GM12878 (cell line): Measurements from ENCODE around the gene METTL23. TPM values are rescaled to one million over a fixed set of nuclear protein-coding genes. Genes with fewer than 3 reads are reported as not detected.

ENCODE experiments used
- ATAC-seq: fragments of 200-7000 bp; cut with Tn5 transposase; 3 replicates; pipeline ENCODE4 v1.9.1; 2020; ENCODE audit warnings: mild to moderate bottlenecking, moderate library complexity
- BruUV-seq: library from RNA; stranded (reverse); fragments of 400-500 nt; replicated peaks from 2 replicates; lab custom pipeline; 2021; lab: Mats Ljungman, UMichigan
- CTCF ChIA-PET: fragments of 300-600 bp; sonication (Branson Sonifier 250); formaldehyde crosslinking; extraction: SDS; loops from one replicate; lab custom pipeline; 2021; ENCODE audit warnings: inconsistent platforms; lab: Yijun Ruan, JAX
- POLR2A ChIA-PET: fragments of 350-600 bp; formaldehyde crosslinking; extraction: SDS; loops from one replicate; lab custom pipeline; 2021; ENCODE audit warnings: inconsistent platforms; lab: Charles Lee
- RAD21 ChIA-PET: fragments of 300-600 bp; sonication (Branson Sonifier 250); formaldehyde crosslinking; loops from one replicate; lab custom pipeline; 2023; ENCODE audit warnings: antibody characterized with exemption; ENCODE audit not compliant: unreplicated experiment; lab: Charles Lee
- SMC1A ChIA-PET: fragments of 300-600 bp; sonication (Branson Sonifier 250); formaldehyde crosslinking; loops from one replicate; lab custom pipeline; 2023; ENCODE audit not compliant: unreplicated experiment, uncharacterized antibody; lab: Charles Lee
- DNase-seq: peaks from one replicate; pipeline ENCODE4 v3.0.0-alpha.2; 2011; ENCODE audit warnings: low read depth, low spot score
- FAIRE-seq: peaks from 3 replicates; lab custom pipeline; 2011; peaks lifted over from hg19 to GRCh38; lab: Jason Lieb, UNC
- H2AFZ ChIP-seq: 2 replicates; pipeline ENCODE4 v1.6.0; 2011; ENCODE audit warnings: low read depth, low read length, control low read depth; ENCODE audit not compliant: control insufficient read depth
- H3K27ac ChIP-seq: 2 replicates; pipeline ENCODE4 v1.5.1; 2011; ENCODE audit warnings: control low read depth; ENCODE audit not compliant: control insufficient read depth, insufficient read depth
- H3K27me3 ChIP-seq, 2 experiments: replicated peaks in 1 of 2; 2 replicates each; pipeline versions ENCODE4 v1.6.0 to v1.6.1; 2011; ENCODE audit warnings: low read length in 1 of 2; ENCODE audit not compliant: control insufficient read depth in 2 of 2, insufficient read depth in 2 of 2
- H3K36me3 ChIP-seq, 2 experiments: 2 replicates each; pipeline ENCODE4 v1.5.1; 2011; ENCODE audit warnings: low read length in 1 of 2; ENCODE audit not compliant: control insufficient read depth in 2 of 2, insufficient read depth in 2 of 2
- H3K4me1 ChIP-seq: 2 replicates; pipeline ENCODE4 v1.6.1; 2011; ENCODE audit warnings: mild to moderate bottlenecking, low read length, moderate library complexity, mixed read lengths; ENCODE audit not compliant: control insufficient read depth, insufficient read depth
- H3K4me2 ChIP-seq: 2 replicates; pipeline ENCODE4 v1.6.0; 2011; ENCODE audit warnings: control low read depth; ENCODE audit not compliant: control insufficient read depth, insufficient read depth
- H3K4me3 ChIP-seq: fragments of 200-600 bp; sonication (generic); 2 replicates; pipeline ENCODE4 v1.5.1; 2016
- H3K79me2 ChIP-seq: 2 replicates; pipeline ENCODE4 v1.6.0; 2011; ENCODE audit warnings: low read length; ENCODE audit not compliant: control insufficient read depth, insufficient read depth
- H3K9ac ChIP-seq: 2 replicates; pipeline ENCODE4 v1.8.0; 2011; ENCODE audit warnings: low read length, control low read depth, mixed read lengths; ENCODE audit not compliant: control insufficient read depth, insufficient read depth
- H3K9me3 ChIP-seq: replicated peaks from 3 replicates; pipeline ENCODE4 v1.5.1; 2011; ENCODE audit warnings: mild to moderate bottlenecking, low read length; ENCODE audit not compliant: control insufficient read depth, insufficient read depth
- H4K20me1 ChIP-seq: 2 replicates; pipeline ENCODE4 v1.6.0; 2011; ENCODE audit not compliant: control insufficient read depth, insufficient read depth
- FOXK2 ChIP-seq: fragments of 450-650 bp; IDR thresholded peaks from 2 replicates; pipeline ENCODE4 v1.6.1; 2017; ENCODE audit warnings: mild to moderate bottlenecking, moderate library complexity
- MYB ChIP-seq: fragments of 150-350 bp; IDR thresholded peaks from 2 replicates; pipeline ENCODE4 v1.6.1; 2014; ENCODE audit warnings: mild to moderate bottlenecking, low read depth, low read length, borderline replicate concordance
- NR2F1 ChIP-seq: fragments of 450-650 bp; conservative IDR thresholded peaks from 2 replicates; pipeline ENCODE4 v1.6.1; 2017; ENCODE audit warnings: mild to moderate bottlenecking
- RCOR1 ChIP-seq: conservative IDR thresholded peaks from 2 replicates; pipeline ENCODE4 v1.6.1; 2012; ENCODE audit warnings: low read depth, low read length, improper control_type of control experiment
- RUNX3 ChIP-seq: IDR thresholded peaks from 2 replicates; pipeline ENCODE4 v1.6.1; 2012; ENCODE audit warnings: low read length, inconsistent platforms
- ZNF384 ChIP-seq: IDR thresholded peaks from 2 replicates; pipeline ENCODE4 v1.6.1; 2012; ENCODE audit warnings: low read depth, mild to moderate bottlenecking, low read length, improper control_type of control experiment, borderline replicate concordance
- WGBS: methylation state at CpG from one replicate; pipeline ENCODE4 v1.1.6; 2016; ENCODE audit warnings: low lambda C conversion rate; ENCODE audit not compliant: insufficient replicate concordance, insufficient coverage; ENCODE audit errors: missing lambda C conversion rate; 5-methylcytosine and 5-hydroxymethylcytosine counted together
- in situ Hi-C: fragments of 300-500 bp; cut with MboI; formaldehyde crosslinking; loops from 9 replicates; pipeline ENCODE4 v1.14.3; 2018; ENCODE audit warnings: mixed read lengths
- intact Hi-C: fragments of 100-400 bp; cut with micrococcal nuclease; formaldehyde crosslinking; loops from one replicate; pipeline ENCODE4 v1.14.2; 2022; ENCODE audit not compliant: unreplicated experiment
- polyA plus RNA-seq, 11 experiments: library from polyadenylated mRNA; depleted of rRNA in 4 of 11; unstranded in 6 of 11; stranded (reverse) in 5 of 11; fragments of >200 nt; fragmentation: Nextera tagmentation in 4 of 11; fragmentation: Illumina TruSeq in 1 of 11; extraction: Ambion mirVana in 4 of 11; extraction: Trizol in 1 of 11; gene quantifications; 1 replicate in 1 of 11; 2 replicates in 10 of 11; pipeline versions ENCODE4 v1.2.1 to v1.2.3, GENCODE V29; 2011 to 2016; ENCODE audit warnings: inconsistent platforms in 2 of 11, missing spikeins in 2 of 11, low read depth in 1 of 11
- total RNA-seq, 4 experiments: library from RNA; depleted of rRNA in 3 of 4; stranded (reverse); fragments of >200 nt in 3 of 4; fragmentation: Illumina TruSeq in 1 of 4; extraction: Trizol in 1 of 4; gene quantifications; 2 replicates each; pipeline versions ENCODE4 v1.2.1 to v1.2.3, GENCODE V29; 2013 to 2021

The METTL23 gene
- total and polyA plus RNA-seq, 10 of the 15 experiments (the other 5 are each of a cell fraction or from before 2014, with no cell fraction given), result 25.6 to 61.5 (median 30.9) TPM

DNA sequence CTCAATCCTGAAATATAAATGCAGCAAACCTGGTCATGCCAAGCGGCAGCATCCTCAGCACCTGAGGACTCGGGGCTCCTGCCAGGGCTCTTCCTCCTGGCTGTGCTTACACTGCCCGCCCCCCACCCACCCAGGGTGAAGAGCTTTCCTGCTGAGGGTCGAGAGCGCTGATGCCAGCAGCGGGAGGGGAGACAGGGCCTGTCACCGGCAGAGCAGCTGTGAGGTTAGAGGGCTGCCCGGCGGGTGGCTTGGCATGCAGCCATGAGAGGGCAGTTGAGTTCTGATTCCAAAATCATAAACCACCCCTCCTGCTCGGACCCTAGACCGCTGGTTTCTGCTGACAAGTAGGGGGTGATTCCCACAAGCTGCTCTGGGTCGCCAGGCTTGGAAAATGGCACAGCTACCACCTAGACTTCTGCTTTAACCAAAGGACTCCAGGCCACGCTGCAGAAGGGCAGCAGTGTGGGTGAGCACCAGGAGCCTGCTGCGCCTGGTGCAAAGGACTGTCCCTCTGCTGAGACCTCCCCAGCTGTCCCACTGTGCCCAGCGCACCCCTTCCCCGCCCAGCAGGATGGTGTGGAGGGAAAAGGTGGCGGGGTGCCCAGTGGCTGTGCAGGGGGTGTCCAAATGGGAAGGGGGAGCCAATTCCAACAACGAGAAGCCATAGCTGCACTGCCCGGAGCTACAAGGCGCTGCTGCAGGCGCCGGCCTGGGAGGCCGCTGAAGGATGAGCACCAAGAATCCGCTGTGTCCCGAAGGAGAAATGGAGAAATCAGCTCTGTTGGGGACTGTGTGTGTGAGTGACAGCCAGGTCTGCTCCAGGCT lies 42.5 kb upstream of the METTL23 start:
- Histone ChIP-seq H3K4me1 (no peaks in the 10 kb centered on the region), H3K4me3 (no peak overlapping the region), H2AFZ (no peak overlapping the region), H3K4me2 (no peak overlapping the region)
- FAIRE-seq (no peak), ATAC-seq (no peak)
- CTCF ChIA-PET, result interaction anchor here (1.0 to 3.9 kb wide), 3 partner anchors 29 to 89 kb away, joined by 3 to 37 read pairs (median 9); no protein-coding TSS in a partner anchor
- in situ Hi-C loops, result loop anchor here (5.0 kb wide), 1 partner anchor 162 kb away; no protein-coding TSS in a partner anchor
- 46% methylated on average over 25 of the region's 25 CpGs for WGBS
- TF ChIP-seq FOXK2, result no peak
- TF ChIP-seq, all 136 proteins: peak for 0
- Histone ChIP-seq H3K27me3 (peaks cover 0 to 1% of the 10 kb centered on the region in 2 experiments; a peak in 2 of 4 replicates), H3K9ac (no peak overlapping the region), H3K79me2 (no peaks in the 10 kb centered on the region), H3K27ac (no peak overlapping the region), H3K36me3 (no peaks in the 10 kb centered on the region), H4K20me1 (no peaks in the 10 kb centered on the region), H3K9me3 (no peaks in the 10 kb centered on the region)
- no TSS peak for BruUV-seq
- POLR2A ChIA-PET, result no interaction called here
- SMC1A ChIA-PET, result no interaction called here
- intact Hi-C loops, result no loop called here
- no peak for DNase-seq
- RAD21 ChIA-PET, result no interaction called here

DNA sequence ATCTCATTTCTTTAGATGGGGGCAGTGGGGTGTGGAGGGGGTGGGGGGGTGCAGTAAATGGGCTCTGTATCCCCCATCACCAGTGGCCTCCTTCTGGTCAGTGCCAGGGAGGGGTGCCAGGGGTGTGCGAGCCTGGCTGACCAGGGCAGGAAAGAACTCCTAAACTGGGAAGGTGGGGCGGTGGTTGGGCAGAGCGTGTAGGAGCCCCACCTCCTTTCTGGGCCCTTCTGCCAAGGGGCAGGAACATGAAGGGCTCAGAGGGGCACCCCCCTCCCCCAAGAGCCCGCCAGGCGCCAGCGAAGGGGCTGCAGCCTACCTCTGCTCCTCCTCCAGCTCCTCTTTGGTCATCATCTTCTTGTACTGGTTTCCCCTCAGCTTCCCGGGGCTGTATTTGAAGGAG lies 41.9 kb upstream of the METTL23 start:
- Histone ChIP-seq H3K4me1 (no peaks in the 10 kb centered on the region), H2AFZ (no peak overlapping the region), H3K27me3 (peaks cover 0 to 1% of the 10 kb centered on the region in 2 experiments; a peak in 2 of 4 replicates), H3K9me3 (no peaks in the 10 kb centered on the region), H3K4me2 (no peak overlapping the region), H3K79me2 (no peaks in the 10 kb centered on the region)
- in situ Hi-C loops, result loop anchor here (5.0 kb wide), 1 partner anchor 162 kb away; no protein-coding TSS in a partner anchor
- ChIA-PET POLR2A (no interaction called here), RAD21 (no interaction called here)
- no peak for ATAC-seq
- TF ChIP-seq RCOR1 (no peak), ZNF384 (no peak), MYB (no peak), RUNX3 (no peak), NR2F1 (no peak)
- TF ChIP-seq, all 136 proteins: peak for 0
- no peak overlapping the region for H3K27ac ChIP-seq
- no peaks in the 10 kb centered on the region for H4K20me1 ChIP-seq
- DNase-seq (no peak), FAIRE-seq (no peak)
- H3K4me3 ChIP-seq, result no peak overlapping the region
- no peak overlapping the region for H3K9ac ChIP-seq
- ChIA-PET SMC1A (no interaction called here), CTCF (interaction anchor here (1.0 to 3.0 kb wide), 2 partner anchors 29 to 90 kb away, joined by 3 to 9 read pairs; no protein-coding TSS in a partner anchor)
- BruUV-seq, result no TSS peak
- WGBS, result 34% methylated on average over 7 of the region's 7 CpGs
- H3K36me3 ChIP-seq, result no peaks in the 10 kb centered on the region
- intact Hi-C loops, result no loop called here
